H9 (cell line): ENCODE data around the gene TFF2. TPM values are rescaled to one million over a fixed set of nuclear protein-coding genes. Genes with fewer than 3 reads are reported as not detected.

Experiments
- DNase-seq: peaks from one replicate; pipeline ENCODE4 v3.0.0-alpha.2; 2017
- H2AFZ ChIP-seq: one replicate; pipeline ENCODE4 v1.6.1; 2013; ENCODE audit warnings: mild to moderate bottlenecking, low read length, control low read depth, moderate library complexity
- H2AK5ac ChIP-seq: 2 replicates; pipeline ENCODE4 v1.6.1; 2013; ENCODE audit warnings: low read length, control low read depth, mixed read lengths; ENCODE audit not compliant: insufficient read length
- H2BK120ac ChIP-seq: one replicate; pipeline ENCODE4 v1.6.1; 2013; ENCODE audit warnings: low read depth, mild to moderate bottlenecking, low read length, control low read depth, inconsistent platforms; ENCODE audit not compliant: poor library complexity, severe bottlenecking
- H2BK12ac ChIP-seq: 2 replicates; pipeline ENCODE4 v1.6.1; 2013; ENCODE audit warnings: low read length, control low read depth, mixed read lengths, low read depth; ENCODE audit not compliant: insufficient read length
- H2BK15ac ChIP-seq: 2 replicates; pipeline ENCODE4 v1.6.1; 2013; ENCODE audit warnings: low read depth, low read length, control low read depth
- H2BK20ac ChIP-seq: one replicate; pipeline ENCODE4 v1.6.1; 2013; ENCODE audit warnings: low read depth, mild to moderate bottlenecking, low read length, control low read depth, inconsistent platforms; ENCODE audit not compliant: poor library complexity, severe bottlenecking
- H2BK5ac ChIP-seq: 2 replicates; pipeline ENCODE4 v1.6.1; 2013; ENCODE audit warnings: low read length, control low read depth, mixed read lengths; ENCODE audit not compliant: insufficient read length
- H3K14ac ChIP-seq: 2 replicates; pipeline ENCODE4 v1.6.1; 2013; ENCODE audit warnings: low read length, control low read depth; ENCODE audit not compliant: insufficient read depth
- H3K18ac ChIP-seq: 2 replicates; pipeline ENCODE4 v1.6.1; 2013; ENCODE audit warnings: low read depth, mild to moderate bottlenecking, mixed read lengths, low read length, control low read depth; ENCODE audit not compliant: insufficient read length
- H3K23ac ChIP-seq: 2 replicates; pipeline ENCODE4 v1.6.1; 2013; ENCODE audit warnings: low read length, control low read depth, mixed read lengths, low read depth; ENCODE audit not compliant: insufficient read length
- H3K23me2 ChIP-seq: 2 replicates; pipeline ENCODE4 v1.6.1; 2013; ENCODE audit warnings: low read depth, mild to moderate bottlenecking, mixed read lengths, low read length, control low read depth; ENCODE audit not compliant: insufficient read length, poor library complexity, severe bottlenecking
- H3K27ac ChIP-seq: 2 replicates; pipeline ENCODE4 v1.5.1; 2013; ENCODE audit warnings: low read length, control low read depth, mixed read lengths, low read depth; ENCODE audit not compliant: insufficient read length
- H3K27me3 ChIP-seq: 2 replicates; pipeline ENCODE4 v1.6.1; 2013; ENCODE audit warnings: low read length, control low read depth, inconsistent platforms; ENCODE audit not compliant: insufficient read depth
- H3K4ac ChIP-seq: 2 replicates; pipeline ENCODE4 v1.6.1; 2013; ENCODE audit warnings: low read depth, mild to moderate bottlenecking, control low read depth, inconsistent platforms, low read length, moderate library complexity
- H3K4me1 ChIP-seq: 2 replicates; pipeline ENCODE4 v1.6.1; 2013; ENCODE audit warnings: low read length, control low read depth, inconsistent platforms; ENCODE audit not compliant: insufficient read depth
- H3K4me2 ChIP-seq: 2 replicates; pipeline ENCODE4 v1.6.1; 2013; ENCODE audit warnings: low read length, control low read depth, mixed read lengths; ENCODE audit not compliant: insufficient read length, insufficient read depth
- H3K56ac ChIP-seq: 2 replicates; pipeline ENCODE4 v1.6.1; 2013; ENCODE audit warnings: low read depth, mild to moderate bottlenecking, mixed read lengths, low read length, control low read depth; ENCODE audit not compliant: insufficient read length
- H3K79me1 ChIP-seq: 2 replicates; pipeline ENCODE4 v1.6.1; 2013; ENCODE audit warnings: low read depth, mild to moderate bottlenecking, moderate library complexity, low read length, control low read depth, inconsistent platforms; ENCODE audit not compliant: insufficient read depth, poor library complexity, severe bottlenecking
- H3K79me2 ChIP-seq: 2 replicates; pipeline ENCODE4 v1.6.1; 2013; ENCODE audit warnings: low read length, control low read depth, inconsistent platforms; ENCODE audit not compliant: insufficient read depth
- H3K9ac ChIP-seq: 2 replicates; pipeline ENCODE4 v1.6.1; 2013; ENCODE audit warnings: low read length, control low read depth, mixed read lengths; ENCODE audit not compliant: insufficient read length; ENCODE audit errors: extremely low read depth
- H3K9me3 ChIP-seq: one replicate; pipeline ENCODE4 v1.6.1; 2013; ENCODE audit warnings: low read depth, low read length, inconsistent platforms; ENCODE audit not compliant: control insufficient read depth
- H3T11ph ChIP-seq: one replicate; pipeline ENCODE4 v1.6.1; 2013; ENCODE audit warnings: mild to moderate bottlenecking, low read length, control low read depth, inconsistent platforms
- H4K20me1 ChIP-seq: one replicate; pipeline ENCODE4 v1.6.1; 2013; ENCODE audit not compliant: control insufficient read depth, insufficient read length, insufficient read depth
- H4K5ac ChIP-seq: 2 replicates; pipeline ENCODE4 v1.6.1; 2013; ENCODE audit warnings: low read depth, mild to moderate bottlenecking, mixed read lengths, low read length, control low read depth; ENCODE audit not compliant: insufficient read length
- H4K8ac ChIP-seq: replicated peaks from 2 replicates; pipeline ENCODE4 v1.6.1; 2013; ENCODE audit warnings: low read length, control low read depth, mixed read lengths, low read depth; ENCODE audit not compliant: insufficient read length
- H4K91ac ChIP-seq: 2 replicates; pipeline ENCODE4 v1.6.1; 2013; ENCODE audit warnings: low read depth, mild to moderate bottlenecking, moderate library complexity, mixed read lengths, low read length, control low read depth; ENCODE audit not compliant: insufficient read length
- H3K27ac Mint-ChIP-seq, 3 experiments: 2 replicates in 2 of 3; 3 replicates in 1 of 3; pipeline ENCODE4 v1.8.0; 2020 to 2021; ENCODE audit warnings: mixed read lengths in 3 of 3, mild to moderate bottlenecking in 1 of 3, moderate library complexity in 1 of 3
- H3K27me3 Mint-ChIP-seq: 2 replicates; pipeline ENCODE4 v1.8.0; 2021; ENCODE audit warnings: low read depth, mild to moderate bottlenecking, moderate library complexity, mixed read lengths
- H3K36me3 Mint-ChIP-seq, 3 experiments: 2 replicates in 2 of 3; 3 replicates in 1 of 3; pipeline ENCODE4 v1.8.0; 2020 to 2021; ENCODE audit warnings: low read depth in 3 of 3, mixed read lengths in 3 of 3; ENCODE audit not compliant: insufficient read depth in 1 of 3
- H3K4me1 Mint-ChIP-seq, 2 experiments: 2 replicates each; pipeline ENCODE4 v1.8.0; 2020; ENCODE audit warnings: mixed read lengths in 2 of 2
- H3K4me3 Mint-ChIP-seq, 2 experiments: 2 replicates in 1 of 2; 3 replicates in 1 of 2; pipeline ENCODE4 v1.8.0; 2020 to 2021; ENCODE audit warnings: mild to moderate bottlenecking in 2 of 2, mixed read lengths in 2 of 2, moderate library complexity in 1 of 2
- H3K9me3 Mint-ChIP-seq, 2 experiments: 2 replicates in 1 of 2; 3 replicates in 1 of 2; pipeline ENCODE4 v1.8.0; 2020; ENCODE audit warnings: mild to moderate bottlenecking in 2 of 2, mixed read lengths in 2 of 2, moderate library complexity in 1 of 2
- WGBS: extraction: QIAGEN DNeasy Blood & Tissue Kit; methylation state at CpG from one replicate; pipeline ENCODE4 v1.1.7; 2013; ENCODE audit warnings: missing lambda C conversion rate, low lambda C conversion rate, mixed read lengths; ENCODE audit not compliant: insufficient read length; ENCODE audit errors: extremely low coverage; 5-methylcytosine and 5-hydroxymethylcytosine counted together
- total RNA-seq: library from RNA; stranded (reverse); gene quantifications from 2 replicates; pipeline ENCODE4 v1.2.1, GENCODE V29; 2021
- TF ChIP-seq, protein P1 (sequence below): fragments of 200-600 bp; sonication (generic); conservative IDR thresholded peaks from 3 replicates; pipeline ENCODE4 v1.8.0; 2021; ENCODE audit warnings: antibody characterized with exemption, mild to moderate bottlenecking

TFF2 gene
- total RNA-seq, 1 experiment from 2014 or later, result not detected

DNA sequence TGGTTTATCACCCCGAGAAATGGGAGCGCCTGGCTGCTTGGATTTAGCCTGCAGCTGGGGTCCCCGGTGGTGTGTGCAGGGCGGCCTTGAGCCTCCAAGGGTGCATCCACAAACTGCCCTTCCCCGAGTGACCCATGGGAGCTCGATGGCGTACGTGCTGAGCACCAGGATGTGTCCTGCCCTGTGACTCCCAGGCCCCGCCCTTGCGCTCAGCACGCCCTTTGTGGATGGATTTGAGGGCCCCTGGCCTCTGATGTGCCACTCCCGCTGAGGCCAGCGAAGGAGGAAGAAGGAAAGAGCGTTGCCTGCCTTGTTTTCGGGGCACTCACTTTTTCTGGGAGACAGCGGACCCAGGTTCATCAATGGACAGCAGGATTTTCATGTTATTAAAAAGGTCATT lies 33.9 kb downstream of the TFF2 start:
- H3K9me3 ChIP-seq, result no peaks in the 10 kb centered on the region
- H3K79me2 ChIP-seq, result no peaks in the 10 kb centered on the region
- H3K4me3 Mint-ChIP-seq, result peak overlapping the region in 1 of 2 experiments; percentile 1; a peak in 3 of 5 replicates
- DNase-seq, result no peak
- H4K20me1 ChIP-seq, result no peaks in the 10 kb centered on the region
- H2BK12ac ChIP-seq, result no peak overlapping the region
- no peak overlapping the region for H3K4ac ChIP-seq
- TF ChIP-seq, protein P1, sequence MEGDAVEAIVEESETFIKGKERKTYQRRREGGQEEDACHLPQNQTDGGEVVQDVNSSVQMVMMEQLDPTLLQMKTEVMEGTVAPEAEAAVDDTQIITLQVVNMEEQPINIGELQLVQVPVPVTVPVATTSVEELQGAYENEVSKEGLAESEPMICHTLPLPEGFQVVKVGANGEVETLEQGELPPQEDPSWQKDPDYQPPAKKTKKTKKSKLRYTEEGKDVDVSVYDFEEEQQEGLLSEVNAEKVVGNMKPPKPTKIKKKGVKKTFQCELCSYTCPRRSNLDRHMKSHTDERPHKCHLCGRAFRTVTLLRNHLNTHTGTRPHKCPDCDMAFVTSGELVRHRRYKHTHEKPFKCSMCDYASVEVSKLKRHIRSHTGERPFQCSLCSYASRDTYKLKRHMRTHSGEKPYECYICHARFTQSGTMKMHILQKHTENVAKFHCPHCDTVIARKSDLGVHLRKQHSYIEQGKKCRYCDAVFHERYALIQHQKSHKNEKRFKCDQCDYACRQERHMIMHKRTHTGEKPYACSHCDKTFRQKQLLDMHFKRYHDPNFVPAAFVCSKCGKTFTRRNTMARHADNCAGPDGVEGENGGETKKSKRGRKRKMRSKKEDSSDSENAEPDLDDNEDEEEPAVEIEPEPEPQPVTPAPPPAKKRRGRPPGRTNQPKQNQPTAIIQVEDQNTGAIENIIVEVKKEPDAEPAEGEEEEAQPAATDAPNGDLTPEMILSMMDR, result no peak
- no peaks in the 10 kb centered on the region for H3K36me3 Mint-ChIP-seq
- no peak overlapping the region for H2BK120ac ChIP-seq
- no peaks in the 10 kb centered on the region for H3K9me3 Mint-ChIP-seq
- H2BK20ac ChIP-seq, result no peak overlapping the region
- no peak overlapping the region for H3K4me2 ChIP-seq
- no peaks in the 10 kb centered on the region for H3K23me2 ChIP-seq
- peaks cover 54 to 57% of the 10 kb centered on the region in 2 experiments for H3K4me1 Mint-ChIP-seq
- no peaks in the 10 kb centered on the region for H3K27me3 ChIP-seq
- no peak overlapping the region for H2BK15ac ChIP-seq
- H3K18ac ChIP-seq, result no peak overlapping the region
- no peak overlapping the region for H3K27ac Mint-ChIP-seq
- H3T11ph ChIP-seq, result no peak overlapping the region
- no peak overlapping the region for H2BK5ac ChIP-seq
- no peak overlapping the region for H3K56ac ChIP-seq
- no peak overlapping the region for H2AK5ac ChIP-seq
- no peak overlapping the region for H4K91ac ChIP-seq
- H2AFZ ChIP-seq, result no peak overlapping the region
- no peak overlapping the region for H3K9ac ChIP-seq
- no peak overlapping the region for H3K14ac ChIP-seq
- no peaks in the 10 kb centered on the region; the same call in 1 of the 2 replicates for H3K27me3 Mint-ChIP-seq
- H3K27ac ChIP-seq, result no peak overlapping the region
- H3K79me1 ChIP-seq, result no peaks in the 10 kb centered on the region
- no CpG with 5 or more reads among the region's 16 CpGs for WGBS
- no peak overlapping the region for H4K5ac ChIP-seq
- H3K4me1 ChIP-seq, result peaks cover 11% of the 10 kb centered on the region; the same call in 1 of the 2 replicates
- H4K8ac ChIP-seq, result no peak overlapping the region
- no peak overlapping the region for H3K23ac ChIP-seq
